SH-SY5Y (cell line): ENCODE data around the gene NEURL1B.

ENCODE experiments used
- GATA2 ChIP-seq: IDR thresholded peaks from 2 replicates; pipeline ENCODE4 v1.6.1; 2011; ENCODE audit warnings: mild to moderate bottlenecking, low read depth, low read length
- GATA3 ChIP-seq: IDR thresholded peaks from 2 replicates; pipeline ENCODE4 v1.6.1; 2011; ENCODE audit warnings: low read depth, mild to moderate bottlenecking, low read length, moderate library complexity

DNA sequence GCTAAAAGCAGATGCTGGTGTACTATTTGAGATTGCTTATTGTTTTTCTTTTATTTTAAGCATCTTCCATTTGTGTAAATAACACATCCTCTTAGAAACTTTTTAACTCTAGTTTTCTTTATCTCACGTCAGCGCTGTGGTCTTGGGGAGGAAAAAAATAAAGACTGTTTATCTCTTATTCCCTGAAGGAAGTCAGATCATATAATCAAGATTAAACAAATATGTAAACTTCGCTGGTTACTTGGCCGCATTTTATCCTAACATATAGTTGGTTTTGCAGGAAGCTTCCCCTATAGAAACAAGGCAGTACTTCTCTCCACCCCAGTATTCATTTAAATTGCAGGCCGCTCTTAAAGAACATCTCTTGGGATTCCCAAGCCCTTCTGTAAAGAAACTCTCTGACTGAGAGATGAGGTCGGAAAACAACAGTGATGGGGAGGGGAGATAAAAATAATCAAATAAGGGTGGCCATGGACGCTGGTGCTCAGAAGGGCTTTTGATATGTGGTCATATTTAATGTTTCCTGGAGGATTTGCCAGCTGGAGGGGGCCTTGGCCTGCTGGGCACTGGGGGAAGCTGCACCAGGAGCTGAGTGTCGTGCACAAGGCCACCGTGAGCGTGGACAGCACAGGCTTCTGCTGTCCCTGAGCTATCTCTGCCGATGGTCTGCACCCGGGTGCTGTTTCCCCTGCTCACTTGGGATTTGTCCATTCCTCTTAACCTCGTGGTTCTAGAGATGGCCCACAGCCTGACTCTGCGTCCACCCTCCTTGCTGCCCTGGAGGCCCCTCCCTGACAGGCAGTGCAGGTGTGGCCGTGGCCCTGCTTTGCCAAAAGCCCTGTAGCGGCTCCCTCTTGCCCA lies 23.8 kb downstream of the NEURL1B start:
- TF ChIP-seq GATA2 (peak; percentile 91), GATA3 (no peak)
